Measurements from ENCODE around the gene LMBR1. TPM values are rescaled to one million over a fixed set of nuclear protein-coding genes. Genes with fewer than 3 reads are reported as not detected.

LMBR1 gene
- total RNA-seq, 1 donor from 2014 or later: 60.5 TPM

DNA sequence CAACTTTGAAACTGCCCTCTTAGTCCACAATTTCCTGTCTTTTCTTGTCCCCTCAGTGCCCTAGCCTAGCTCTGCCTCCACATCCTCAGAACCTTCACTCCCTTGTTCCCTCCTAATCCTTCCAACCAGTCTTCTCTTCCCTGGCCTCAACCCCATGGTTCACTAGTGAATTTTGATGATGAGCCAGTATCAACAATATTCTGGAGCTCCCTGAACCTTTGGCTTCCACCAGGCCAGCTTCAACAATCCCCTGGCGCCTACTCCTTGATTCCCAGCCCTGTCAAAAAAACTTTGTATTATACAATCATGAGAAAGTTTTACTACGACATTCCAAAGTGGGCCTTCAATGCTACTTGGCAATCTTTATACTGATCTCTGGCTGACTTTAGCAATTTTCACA lies 116.5 kb downstream of the LMBR1 start:
- no peaks in the 10 kb centered on the region for H3K27me3 Mint-ChIP-seq (ENCODE audit: low read depth)
- H3K9me3 Mint-ChIP-seq: peaks cover 32% of the 10 kb centered on the region
- peak overlapping the region; percentile 99 for H3K27ac Mint-ChIP-seq
- peaks cover 46% of the 10 kb centered on the region for H3K36me3 Mint-ChIP-seq (ENCODE audit: low read depth)
- intact Hi-C loops (cut with micrococcal nuclease): loop anchor here (2.0 to 10.0 kb wide), 4 partner anchors 41 to 1572 kb away; partner anchors contain the start of gene INSIG1
- DNase-seq (ENCODE audit: low spot score): no peak
- H3K4me1 Mint-ChIP-seq (ENCODE audit: low read depth): peaks cover 56% of the 10 kb centered on the region
- no peak overlapping the region for H3K4me3 Mint-ChIP-seq (ENCODE audit: low read depth)

DNA sequence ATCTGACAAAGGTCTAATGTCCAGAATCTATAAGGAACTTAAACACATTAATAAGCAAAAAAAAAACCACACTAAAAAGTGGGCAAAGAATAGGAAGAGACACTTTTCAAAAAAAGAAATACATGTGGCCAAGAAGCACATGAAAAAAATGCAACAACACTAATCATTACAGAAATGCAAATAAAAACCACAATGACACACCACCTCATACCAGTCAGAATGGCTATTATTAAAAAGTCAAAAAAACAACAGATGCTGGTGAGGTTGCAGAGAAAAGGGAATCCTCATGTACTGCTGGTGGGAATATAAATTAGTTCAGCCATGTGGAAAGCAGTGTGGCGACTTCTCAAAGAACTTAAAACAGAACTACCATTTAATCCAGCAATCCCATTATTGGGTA lies 119.0 kb downstream of the LMBR1 start:
- intact Hi-C loops (cut with micrococcal nuclease): loop anchor here (10.0 kb wide), 2 partner anchors 1479 to 1569 kb away; partner anchors contain the start of gene INSIG1
- Mint-ChIP-seq H3K27ac (peak overlapping the region; percentile 73), H3K4me3 (ENCODE audit: low read depth) (no peak overlapping the region), H3K9me3 (peaks cover 39% of the 10 kb centered on the region), H3K36me3 (ENCODE audit: low read depth) (peaks cover 59% of the 10 kb centered on the region), H3K4me1 (ENCODE audit: low read depth) (peaks cover 61% of the 10 kb centered on the region), H3K27me3 (ENCODE audit: low read depth) (no peaks in the 10 kb centered on the region)
- no peak for DNase-seq (ENCODE audit: low spot score)

DNA sequence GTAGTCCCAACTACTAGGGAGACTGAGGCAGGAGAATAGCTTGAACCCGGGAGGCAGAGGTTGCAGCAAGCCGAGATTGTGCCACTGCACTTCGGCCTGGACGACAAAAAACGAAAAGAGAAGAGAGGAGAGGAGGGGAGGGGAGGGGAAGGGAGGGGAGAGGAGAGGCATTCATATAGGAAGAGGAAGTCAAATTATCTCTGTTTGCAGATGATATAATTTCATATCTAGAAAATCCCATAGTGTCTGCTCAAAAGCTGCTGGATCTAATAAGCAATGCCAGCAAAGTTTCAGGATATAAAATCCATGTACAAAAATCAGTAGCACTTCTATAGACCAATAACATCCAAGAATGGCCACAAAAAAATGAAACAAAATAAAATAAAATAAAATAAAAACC lies 120.3 kb downstream of the LMBR1 start:
- H3K36me3 Mint-ChIP-seq (ENCODE audit: low read depth): peaks cover 59% of the 10 kb centered on the region
- H3K27me3 Mint-ChIP-seq (ENCODE audit: low read depth): no peaks in the 10 kb centered on the region
- no peak overlapping the region for H3K27ac Mint-ChIP-seq
- intact Hi-C loops (cut with micrococcal nuclease): loop anchor here (10.0 kb wide), 2 partner anchors 1478 to 1568 kb away; partner anchors contain the start of gene INSIG1
- H3K4me1 Mint-ChIP-seq (ENCODE audit: low read depth): peaks cover 53% of the 10 kb centered on the region
- H3K4me3 Mint-ChIP-seq (ENCODE audit: low read depth): no peak overlapping the region
- DNase-seq (ENCODE audit: low spot score): no peak
- peaks cover 39% of the 10 kb centered on the region for H3K9me3 Mint-ChIP-seq

DNA sequence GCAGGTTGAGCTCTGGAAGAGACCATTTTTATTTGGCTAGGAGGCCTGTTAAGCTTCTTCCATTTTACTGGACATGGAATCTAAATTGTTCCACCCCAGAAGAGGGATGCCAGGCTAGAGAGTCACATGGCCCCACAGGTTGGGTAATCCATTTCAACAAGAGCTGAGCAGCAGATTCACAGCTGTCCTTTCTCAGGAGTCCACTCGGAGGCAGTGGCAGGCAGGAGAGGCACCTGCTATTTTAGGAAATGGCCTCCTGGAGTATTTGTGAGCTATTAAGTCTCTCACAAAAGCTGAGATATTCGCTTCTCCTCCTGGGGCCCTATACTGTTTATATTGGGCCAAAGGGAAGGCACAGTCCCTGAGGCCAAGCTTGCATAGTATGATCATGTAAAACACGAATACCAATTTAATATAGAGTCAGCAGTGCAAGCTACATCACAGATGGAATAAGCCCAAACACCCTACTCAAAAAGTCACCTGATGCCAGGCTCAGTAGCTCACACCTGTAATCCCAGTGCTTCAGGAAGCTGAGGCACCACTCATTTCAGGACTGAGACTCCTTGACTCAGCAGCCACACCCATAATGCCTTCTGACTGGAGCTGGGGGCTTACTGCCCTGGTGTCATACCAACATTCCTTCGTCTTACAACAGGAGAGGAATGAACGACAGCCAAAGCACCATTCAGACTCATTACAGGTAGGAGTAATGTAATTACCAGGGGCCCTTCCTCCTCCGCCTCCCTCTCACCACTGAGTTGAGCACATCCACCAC lies 124.1 kb downstream of the LMBR1 start:
- peaks cover 24% of the 10 kb centered on the region for H3K9me3 Mint-ChIP-seq
- peaks cover 41% of the 10 kb centered on the region for H3K4me1 Mint-ChIP-seq (ENCODE audit: low read depth)
- H3K36me3 Mint-ChIP-seq (ENCODE audit: low read depth): peaks cover 59% of the 10 kb centered on the region
- H3K27me3 Mint-ChIP-seq (ENCODE audit: low read depth): no peaks in the 10 kb centered on the region
- no peak overlapping the region for H3K27ac Mint-ChIP-seq
- intact Hi-C loops (cut with micrococcal nuclease): loop anchor here (2.0 kb wide), 1 partner anchor 14 kb away; no protein-coding TSS in a partner anchor
- no peak for DNase-seq (ENCODE audit: low spot score)
- H3K4me3 Mint-ChIP-seq (ENCODE audit: low read depth): no peak overlapping the region

DNA sequence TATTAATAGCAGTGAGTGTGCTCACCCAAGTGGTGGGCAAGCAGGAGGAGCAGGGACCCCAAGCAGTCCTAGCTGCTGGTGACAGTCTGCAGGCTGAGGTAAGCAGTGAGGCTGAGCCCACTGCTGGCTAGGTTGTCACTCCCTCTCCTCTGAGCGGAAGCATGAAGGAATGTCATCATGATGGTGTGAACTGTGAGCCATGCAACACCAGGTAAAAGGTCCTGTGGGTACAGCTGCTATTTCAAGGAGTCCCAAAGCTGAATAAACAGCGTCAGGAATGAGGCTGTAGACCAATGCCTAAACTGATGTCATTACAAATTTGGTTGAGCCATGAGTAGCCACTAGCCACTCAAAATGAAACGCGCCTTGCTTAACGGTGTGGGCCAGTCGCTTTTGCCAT lies 126.3 kb downstream of the LMBR1 start:
- Mint-ChIP-seq H3K4me3 (ENCODE audit: low read depth) (no peak overlapping the region), H3K36me3 (ENCODE audit: low read depth) (peaks cover 45% of the 10 kb centered on the region), H3K27ac (no peak overlapping the region), H3K9me3 (peaks cover 12% of the 10 kb centered on the region), H3K4me1 (ENCODE audit: low read depth) (peaks cover 31% of the 10 kb centered on the region), H3K27me3 (ENCODE audit: low read depth) (no peaks in the 10 kb centered on the region)
- no peak for DNase-seq (ENCODE audit: low spot score)
- intact Hi-C loops (cut with micrococcal nuclease): no loop called here

DNA sequence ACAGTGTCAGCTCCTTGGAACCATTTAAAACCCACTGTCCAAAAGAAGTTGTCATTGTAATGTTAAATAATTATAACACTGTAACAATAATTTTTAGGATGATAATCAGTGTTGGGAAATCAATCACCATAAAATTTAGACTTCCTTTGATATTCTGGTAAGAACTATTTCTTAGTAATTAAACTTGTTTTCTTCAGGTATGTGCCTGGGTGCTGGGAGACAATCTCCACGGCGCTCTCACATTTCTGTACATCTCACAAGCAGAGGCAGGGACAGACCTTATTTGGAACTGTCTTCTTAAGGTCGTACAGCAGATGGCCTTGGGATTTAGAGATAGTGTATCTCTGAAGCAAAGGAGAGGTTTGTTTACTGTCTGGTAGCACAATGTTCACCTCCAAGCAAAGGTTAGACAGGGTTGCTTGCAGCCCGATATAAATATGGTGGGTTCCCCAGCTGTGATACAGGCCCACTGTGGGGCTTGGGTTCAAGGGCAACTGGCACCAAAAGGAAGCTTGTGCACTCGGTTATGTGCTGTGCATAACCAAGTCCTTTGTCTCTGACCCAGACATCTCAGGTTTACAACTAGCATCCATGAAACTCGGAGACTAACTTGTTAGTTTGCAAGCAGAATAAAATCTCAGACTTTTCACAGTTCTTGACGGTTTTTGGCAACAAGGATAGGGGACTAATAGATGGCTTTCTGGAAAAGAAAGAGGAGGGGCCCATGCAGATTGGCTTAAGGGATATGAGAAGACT lies 126.9 kb downstream of the LMBR1 start:
- Mint-ChIP-seq H3K4me1 (ENCODE audit: low read depth) (peaks cover 25% of the 10 kb centered on the region), H3K27me3 (ENCODE audit: low read depth) (no peaks in the 10 kb centered on the region), H3K9me3 (peaks cover 7% of the 10 kb centered on the region), H3K27ac (no peak overlapping the region), H3K4me3 (ENCODE audit: low read depth) (no peak overlapping the region), H3K36me3 (ENCODE audit: low read depth) (peaks cover 40% of the 10 kb centered on the region)
- intact Hi-C loops (cut with micrococcal nuclease): no loop called here
- no peak for DNase-seq (ENCODE audit: low spot score)

DNA sequence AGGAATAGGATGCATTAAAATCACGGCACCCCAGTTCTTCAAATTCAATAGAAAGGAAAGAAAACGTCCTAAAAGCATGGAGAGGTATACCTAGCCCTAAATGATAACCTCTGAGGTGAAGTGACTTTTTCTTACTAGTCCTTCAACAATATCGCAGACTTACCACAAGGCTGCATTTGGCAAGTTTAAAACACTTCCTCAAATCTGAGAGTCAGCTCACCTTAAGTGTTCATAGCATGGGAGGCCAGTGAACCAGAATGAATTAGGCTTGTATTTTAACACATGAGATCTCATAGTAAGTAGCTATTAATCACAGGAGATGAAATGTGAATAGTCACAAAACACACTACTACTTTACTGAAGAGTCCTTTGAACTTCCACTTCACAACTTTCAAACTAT lies 128.2 kb downstream of the LMBR1 start:
- DNase-seq (ENCODE audit: low spot score): no peak
- peaks cover 45% of the 10 kb centered on the region for H3K36me3 Mint-ChIP-seq (ENCODE audit: low read depth)
- H3K9me3 Mint-ChIP-seq: peaks cover 12% of the 10 kb centered on the region
- H3K4me3 Mint-ChIP-seq (ENCODE audit: low read depth): no peak overlapping the region
- intact Hi-C loops (cut with micrococcal nuclease): no loop called here
- H3K27me3 Mint-ChIP-seq (ENCODE audit: low read depth): no peaks in the 10 kb centered on the region
- H3K27ac Mint-ChIP-seq: no peak overlapping the region
- H3K4me1 Mint-ChIP-seq (ENCODE audit: low read depth): peaks cover 21% of the 10 kb centered on the region

DNA sequence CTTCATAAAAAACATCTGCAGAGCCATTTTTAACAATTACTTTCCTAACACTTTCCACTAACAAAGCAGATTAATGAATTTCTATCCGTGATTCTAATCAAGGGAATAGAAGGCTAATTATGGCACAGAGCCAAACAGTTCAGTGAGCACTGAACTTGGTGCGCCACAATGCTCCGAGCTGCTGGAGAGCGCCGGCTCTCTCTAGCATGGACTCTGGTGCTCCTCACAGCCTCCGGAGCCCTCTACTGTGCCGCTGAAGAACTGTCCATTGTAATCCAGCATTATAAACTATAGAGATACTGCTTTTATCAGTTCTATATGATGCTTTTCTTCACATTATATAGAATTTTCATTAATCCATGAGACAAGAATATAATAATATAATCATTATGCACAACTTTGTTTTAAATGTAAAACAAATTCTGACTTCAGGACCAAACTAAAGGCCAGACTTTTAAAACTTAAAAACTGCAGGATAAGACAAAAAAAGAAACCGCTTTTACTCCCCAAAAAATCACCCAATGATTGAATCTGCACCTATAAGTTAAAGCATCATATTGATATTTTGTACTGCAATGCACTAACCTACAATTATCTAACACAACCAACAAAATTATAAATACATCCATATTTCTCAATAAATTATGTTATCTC lies 128.8 kb downstream of the LMBR1 start:
- Mint-ChIP-seq H3K27me3 (ENCODE audit: low read depth) (no peaks in the 10 kb centered on the region), H3K27ac (no peak overlapping the region), H3K4me1 (ENCODE audit: low read depth) (peaks cover 15% of the 10 kb centered on the region), H3K4me3 (ENCODE audit: low read depth) (no peak overlapping the region), H3K36me3 (ENCODE audit: low read depth) (peaks cover 45% of the 10 kb centered on the region), H3K9me3 (peaks cover 19% of the 10 kb centered on the region)
- intact Hi-C loops (cut with micrococcal nuclease): no loop called here
- no peak for DNase-seq (ENCODE audit: low spot score)

DNA sequence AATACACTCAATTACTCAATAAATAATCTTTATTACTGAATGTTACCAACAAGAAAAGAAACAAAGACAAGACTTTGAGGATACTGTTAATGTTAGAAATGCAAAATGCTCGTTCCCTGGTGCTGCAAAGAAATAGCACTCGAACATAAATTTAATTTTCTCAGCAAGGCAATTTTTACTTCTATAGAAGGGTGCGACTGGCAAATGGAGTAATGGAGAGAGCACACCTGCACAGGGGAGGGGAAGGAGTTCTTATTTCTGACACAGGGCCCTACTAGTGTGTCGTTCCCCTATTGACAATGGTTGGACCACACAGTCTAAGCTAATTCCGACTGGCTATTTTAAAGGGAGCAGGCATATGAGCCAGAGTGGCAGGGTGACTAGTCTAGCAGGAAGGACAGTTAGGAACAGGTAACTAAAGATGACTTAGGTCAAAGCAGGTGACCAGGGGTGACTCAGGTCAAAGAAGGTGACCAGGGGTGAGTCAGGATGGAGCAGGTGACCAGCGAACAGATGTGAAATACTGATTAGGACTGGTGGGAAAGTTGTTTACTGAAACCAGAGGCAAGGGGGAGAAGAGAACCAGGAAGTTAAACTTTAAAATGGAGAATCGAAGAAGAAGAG lies 133.3 kb downstream of the LMBR1 start:
- H3K9me3 Mint-ChIP-seq: peaks cover 27% of the 10 kb centered on the region
- H3K4me3 Mint-ChIP-seq (ENCODE audit: low read depth): no peak overlapping the region
- no peaks in the 10 kb centered on the region for H3K27me3 Mint-ChIP-seq (ENCODE audit: low read depth)
- DNase-seq (ENCODE audit: low spot score): no peak
- H3K4me1 Mint-ChIP-seq (ENCODE audit: low read depth): peaks cover 13% of the 10 kb centered on the region
- H3K27ac Mint-ChIP-seq: no peak overlapping the region
- intact Hi-C loops (cut with micrococcal nuclease): no loop called here
- H3K36me3 Mint-ChIP-seq (ENCODE audit: low read depth): peaks cover 64% of the 10 kb centered on the region

DNA sequence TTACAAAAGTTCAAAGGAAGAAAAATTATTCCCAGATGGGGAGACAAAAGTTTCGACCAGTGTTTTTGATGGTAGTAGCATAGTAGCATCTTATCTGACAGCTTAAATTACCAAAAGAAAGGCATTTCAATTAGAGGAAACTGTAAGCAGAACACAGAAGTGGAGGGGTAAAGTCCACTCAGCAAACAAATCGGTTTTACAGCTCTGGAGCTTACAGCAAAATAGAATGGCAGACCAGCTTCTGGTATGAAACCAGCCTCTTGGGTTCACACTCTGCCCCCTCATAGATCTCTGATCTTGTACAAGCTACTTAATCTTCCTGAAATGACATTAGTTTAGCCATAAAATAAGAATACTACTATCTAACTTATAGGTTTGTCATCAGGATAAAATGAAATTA lies 133.8 kb downstream of the LMBR1 start:
- Mint-ChIP-seq H3K4me3 (ENCODE audit: low read depth) (no peak overlapping the region), H3K27ac (no peak overlapping the region), H3K4me1 (ENCODE audit: low read depth) (peaks cover 13% of the 10 kb centered on the region), H3K36me3 (ENCODE audit: low read depth) (peaks cover 66% of the 10 kb centered on the region), H3K27me3 (ENCODE audit: low read depth) (no peaks in the 10 kb centered on the region), H3K9me3 (peaks cover 27% of the 10 kb centered on the region)
- intact Hi-C loops (cut with micrococcal nuclease): no loop called here
- no peak for DNase-seq (ENCODE audit: low spot score)

DNA sequence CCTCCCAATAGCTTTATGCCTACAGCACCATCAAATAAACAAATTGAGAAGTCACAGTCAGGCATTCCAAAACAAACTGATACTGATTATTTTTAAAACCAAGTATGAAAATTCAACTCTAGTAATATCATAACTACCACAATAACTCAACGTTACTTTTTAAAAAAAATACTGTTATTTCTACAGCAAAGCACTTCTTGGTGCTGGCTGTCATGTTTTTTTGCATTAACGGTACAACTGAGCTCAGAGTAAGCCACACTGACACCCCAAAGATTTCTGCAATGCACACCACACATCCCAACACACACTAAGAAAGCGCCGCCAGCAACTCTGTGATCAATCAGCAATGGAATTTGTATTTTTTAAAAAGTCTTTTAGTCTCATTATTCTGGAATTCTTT lies 138.8 kb downstream of the LMBR1 start:
- peaks cover 15% of the 10 kb centered on the region for H3K4me1 Mint-ChIP-seq (ENCODE audit: low read depth)
- intact Hi-C loops (cut with micrococcal nuclease): loop anchor here (2.0 to 5.0 kb wide), 3 partner anchors 15 to 138 kb away; partner anchors contain the start of gene LMBR1
- H3K27me3 Mint-ChIP-seq (ENCODE audit: low read depth): no peaks in the 10 kb centered on the region
- H3K36me3 Mint-ChIP-seq (ENCODE audit: low read depth): peaks cover 46% of the 10 kb centered on the region
- H3K4me3 Mint-ChIP-seq (ENCODE audit: low read depth): no peak overlapping the region
- no peak for DNase-seq (ENCODE audit: low spot score)
- no peak overlapping the region for H3K27ac Mint-ChIP-seq
- peaks cover 9% of the 10 kb centered on the region for H3K9me3 Mint-ChIP-seq

DNA sequence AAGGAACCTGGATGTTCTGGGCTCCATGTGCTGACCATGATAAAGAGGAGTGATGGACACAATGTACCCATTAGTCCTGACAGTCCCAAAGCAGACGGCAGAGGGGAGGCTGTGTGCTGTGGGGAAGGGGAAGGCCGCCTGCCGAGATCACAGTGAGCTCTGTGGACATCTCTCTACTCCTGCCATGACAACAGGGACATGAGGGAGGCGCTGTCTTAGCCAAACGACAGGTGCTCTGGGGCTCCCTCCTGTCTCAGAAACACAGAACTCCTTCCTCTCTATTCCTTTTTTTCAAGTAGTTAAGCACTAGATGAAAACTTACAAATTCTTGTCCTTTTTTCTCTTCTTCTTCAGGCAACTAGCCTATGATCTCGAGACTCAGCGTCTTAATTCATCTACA lies 139.4 kb downstream of the LMBR1 start:
- intact Hi-C loops (cut with micrococcal nuclease): loop anchor here (2.0 to 5.0 kb wide), 3 partner anchors 15 to 139 kb away; partner anchors contain the start of gene LMBR1
- Mint-ChIP-seq H3K27ac (no peak overlapping the region), H3K4me1 (ENCODE audit: low read depth) (peaks cover 18% of the 10 kb centered on the region), H3K4me3 (ENCODE audit: low read depth) (no peak overlapping the region), H3K9me3 (peaks cover 3% of the 10 kb centered on the region), H3K36me3 (ENCODE audit: low read depth) (peaks cover 45% of the 10 kb centered on the region), H3K27me3 (ENCODE audit: low read depth) (no peaks in the 10 kb centered on the region)
- DNase-seq (ENCODE audit: low spot score): no peak
